GM12891 (cell line): ENCODE data around the gene UTRN.

Experiments used
- PAX5 ChIP-seq: IDR thresholded peaks from 2 replicates; pipeline ENCODE4 v1.6.1; 2011; ENCODE audit warnings: low read length, moderate library complexity, mild to moderate bottlenecking; ENCODE audit not compliant: insufficient read depth, severe bottlenecking
- POLR2A ChIP-seq: IDR thresholded peaks from 2 replicates; pipeline ENCODE4 v1.6.1; 2011; ENCODE audit warnings: low read depth, low read length, control low read depth
- POLR2AphosphoS5 ChIP-seq: IDR thresholded peaks from 2 replicates; pipeline ENCODE4 v1.6.1; 2011; ENCODE audit warnings: low read depth, low read length, control low read depth
- SPI1 ChIP-seq: IDR thresholded peaks from 2 replicates; pipeline ENCODE4 v1.6.1; 2011; ENCODE audit warnings: low read depth, low read length, control low read depth
- TAF1 ChIP-seq: IDR thresholded peaks from 2 replicates; pipeline ENCODE4 v1.6.1; 2011; ENCODE audit warnings: low read depth, low read length, control low read depth

- TF ChIP-seq POLR2A = no peak
- TF ChIP-seq POLR2AphosphoS5 = no peak
- TF ChIP-seq TAF1 = no peak
- TF ChIP-seq SPI1 = no peak
- TF ChIP-seq PAX5 = no peak
Observed at GRCh38 chr6:144331491-144331969, 46.4 kb downstream of the UTRN start.
